Measurements from ENCODE around the gene SLC2A1.

The SLC2A1 gene

GRCh38 chr1:42957229-42957879, 1.3 kb downstream of the SLC2A1 start:
- TF ChIP-seq CTCF (IDR thresholded peaks at IDR 0.05; ENCODE audit: low read depth, low read length): no peak
- no peak for DNase-seq (ENCODE audit: extremely low read depth, low read depth)

- no peak for TF ChIP-seq CTCF (IDR thresholded peaks at IDR 0.05; ENCODE audit: low read depth, low read length)
- no peak for DNase-seq (ENCODE audit: extremely low read depth, low read depth)
Measured at GRCh38 chr1:42956739-42957138, 1.9 kb downstream of the SLC2A1 start.

- DNase-seq (ENCODE audit: extremely low read depth, low read depth): no peak
- no peak for TF ChIP-seq CTCF (IDR thresholded peaks at IDR 0.05; ENCODE audit: low read depth, low read length)
Measured at GRCh38 chr1:42955311-42956063, 3.2 kb downstream of the SLC2A1 start.

GRCh38 chr1:42953182-42954180, 5.2 kb downstream of the SLC2A1 start:
- no peak for DNase-seq (ENCODE audit: extremely low read depth, low read depth)
- no peak for TF ChIP-seq CTCF (IDR thresholded peaks at IDR 0.05; ENCODE audit: low read depth, low read length)

- DNase-seq (ENCODE audit: extremely low read depth, low read depth): no peak
- no peak for TF ChIP-seq CTCF (IDR thresholded peaks at IDR 0.05; ENCODE audit: low read depth, low read length)
Measured at GRCh38 chr1:42952303-42953001, 6.2 kb downstream of the SLC2A1 start.

GRCh38 chr1:42951588-42951987, 7.1 kb downstream of the SLC2A1 start:
- DNase-seq (ENCODE audit: extremely low read depth, low read depth): no peak
- no peak for TF ChIP-seq CTCF (IDR thresholded peaks at IDR 0.05; ENCODE audit: low read depth, low read length)
